HEK293T (cell line): ENCODE results near the gene LPIN2.
"Not testable (repeated sequence)": the region's sequence is repeated elsewhere in the genome, so short reads cannot be mapped to it uniquely, and the experiment has no call there.

Source experiments
- CTCF ChIA-PET: fragments of 350-600 bp; formaldehyde crosslinking; extraction: SDS; loops from one replicate; lab custom pipeline; 2021; ENCODE audit warnings: antibody characterized with exemption, inconsistent platforms; lab: Yijun Ruan, JAX
- POLR2A ChIA-PET: fragments of 350-600 bp; formaldehyde crosslinking; extraction: SDS; loops from one replicate; lab custom pipeline; 2020; ENCODE audit warnings: antibody characterized with exemption, inconsistent platforms; lab: Yijun Ruan, JAX
- DNase-seq: peaks from one replicate; pipeline ENCODE4 v3.0.0; 2012; ENCODE audit warnings: mixed read lengths; ENCODE audit errors: extremely low spot score
- ARNT ChIP-seq: fragments of 450-650 bp; IDR thresholded peaks from 2 replicates; pipeline ENCODE4 v1.6.1; 2017; ENCODE audit warnings: mild to moderate bottlenecking
- BHLHE40 ChIP-seq: fragments of 450-650 bp; IDR thresholded peaks from 2 replicates; pipeline ENCODE4 v1.6.1; 2016; ENCODE audit warnings: mild to moderate bottlenecking, moderate library complexity, borderline replicate concordance
- CTBP1 ChIP-seq: fragments of 450-650 bp; IDR thresholded peaks from 2 replicates; pipeline ENCODE4 v1.6.1; 2016; ENCODE audit warnings: borderline replicate concordance
- ELF4 ChIP-seq: fragments of 450-650 bp; IDR thresholded peaks from 2 replicates; pipeline ENCODE4 v1.6.1; 2017; ENCODE audit warnings: antibody characterized with exemption
- FOXA1 ChIP-seq: fragments of 450-650 bp; IDR thresholded peaks from 2 replicates; pipeline ENCODE4 v1.6.1; 2016; ENCODE audit warnings: mild to moderate bottlenecking
- FOXK2 ChIP-seq: fragments of 450-650 bp; IDR thresholded peaks from 2 replicates; pipeline ENCODE4 v1.6.1; 2016; ENCODE audit warnings: mild to moderate bottlenecking
- FOXM1 ChIP-seq: fragments of 450-650 bp; IDR thresholded peaks from 2 replicates; pipeline ENCODE4 v1.6.1; 2017; ENCODE audit warnings: mild to moderate bottlenecking, borderline replicate concordance
- HDGF ChIP-seq: fragments of 450-650 bp; IDR thresholded peaks from 2 replicates; pipeline ENCODE4 v1.6.1; 2017; ENCODE audit warnings: antibody characterized with exemption, borderline replicate concordance
- L3MBTL2 ChIP-seq: fragments of 450-650 bp; conservative IDR thresholded peaks from 2 replicates; pipeline ENCODE4 v1.6.1; 2016; ENCODE audit warnings: mild to moderate bottlenecking
- LEF1 ChIP-seq: fragments of 450-650 bp; IDR thresholded peaks from 2 replicates; pipeline ENCODE4 v1.6.1; 2017; ENCODE audit warnings: mild to moderate bottlenecking, borderline replicate concordance
- NFRKB ChIP-seq: fragments of 450-650 bp; IDR thresholded peaks from 2 replicates; pipeline ENCODE4 v1.6.1; 2016; ENCODE audit warnings: mild to moderate bottlenecking, moderate library complexity
- SP1 ChIP-seq: fragments of 450-650 bp; IDR thresholded peaks from 2 replicates; pipeline ENCODE4 v1.6.1; 2017
- SUZ12 ChIP-seq: fragments of 450-650 bp; IDR thresholded peaks from 2 replicates; pipeline ENCODE4 v1.6.1; 2016; ENCODE audit warnings: mild to moderate bottlenecking
- TARDBP ChIP-seq: fragments of 450-650 bp; IDR thresholded peaks from 2 replicates; pipeline ENCODE4 v1.6.1; 2016
- ZNF384 ChIP-seq: fragments of 450-650 bp; IDR thresholded peaks from 2 replicates; pipeline ENCODE4 v1.6.1; 2016
- TF ChIP-seq, protein P1 (sequence below): fragments of 450-650 bp; IDR thresholded peaks from 2 replicates; pipeline ENCODE4 v1.6.1; 2016

The LPIN2 gene

DNA sequence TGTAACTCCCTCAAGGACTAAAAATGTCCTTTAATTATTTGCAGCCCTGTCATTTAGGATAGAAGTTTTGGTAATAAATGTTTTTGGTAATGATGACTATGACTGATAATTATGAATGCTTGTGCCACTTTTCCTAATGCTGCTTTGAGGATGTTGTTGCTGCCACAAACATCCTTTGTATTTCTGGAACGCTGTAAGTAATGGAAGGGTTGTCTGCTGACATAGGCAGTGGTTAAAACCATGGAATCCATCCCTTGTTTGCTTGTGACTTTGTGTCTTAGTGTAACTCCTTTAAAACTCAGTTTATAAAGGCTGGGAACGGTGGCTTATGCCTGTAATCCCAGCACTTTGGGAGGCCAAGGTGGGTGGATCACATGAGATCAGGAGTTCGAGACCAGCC lies 19.8 kb upstream of the LPIN2 start:
- TF ChIP-seq BHLHE40 = no peak
- no peak for TF ChIP-seq FOXM1
- TF ChIP-seq, protein P1, sequence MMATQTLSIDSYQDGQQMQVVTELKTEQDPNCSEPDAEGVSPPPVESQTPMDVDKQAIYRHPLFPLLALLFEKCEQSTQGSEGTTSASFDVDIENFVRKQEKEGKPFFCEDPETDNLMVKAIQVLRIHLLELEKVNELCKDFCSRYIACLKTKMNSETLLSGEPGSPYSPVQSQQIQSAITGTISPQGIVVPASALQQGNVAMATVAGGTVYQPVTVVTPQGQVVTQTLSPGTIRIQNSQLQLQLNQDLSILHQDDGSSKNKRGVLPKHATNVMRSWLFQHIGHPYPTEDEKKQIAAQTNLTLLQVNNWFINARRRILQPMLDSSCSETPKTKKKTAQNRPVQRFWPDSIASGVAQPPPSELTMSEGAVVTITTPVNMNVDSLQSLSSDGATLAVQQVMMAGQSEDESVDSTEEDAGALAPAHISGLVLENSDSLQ = no peak
- TF ChIP-seq ELF4 = no peak
- no peak for TF ChIP-seq FOXK2
- TF ChIP-seq SP1 = no peak
- no peak for TF ChIP-seq TARDBP
- no peak for TF ChIP-seq NFRKB
- no peak for TF ChIP-seq SUZ12
- no peak for DNase-seq
- CTCF ChIA-PET = no interaction called here
- POLR2A ChIA-PET = no interaction called here

DNA sequence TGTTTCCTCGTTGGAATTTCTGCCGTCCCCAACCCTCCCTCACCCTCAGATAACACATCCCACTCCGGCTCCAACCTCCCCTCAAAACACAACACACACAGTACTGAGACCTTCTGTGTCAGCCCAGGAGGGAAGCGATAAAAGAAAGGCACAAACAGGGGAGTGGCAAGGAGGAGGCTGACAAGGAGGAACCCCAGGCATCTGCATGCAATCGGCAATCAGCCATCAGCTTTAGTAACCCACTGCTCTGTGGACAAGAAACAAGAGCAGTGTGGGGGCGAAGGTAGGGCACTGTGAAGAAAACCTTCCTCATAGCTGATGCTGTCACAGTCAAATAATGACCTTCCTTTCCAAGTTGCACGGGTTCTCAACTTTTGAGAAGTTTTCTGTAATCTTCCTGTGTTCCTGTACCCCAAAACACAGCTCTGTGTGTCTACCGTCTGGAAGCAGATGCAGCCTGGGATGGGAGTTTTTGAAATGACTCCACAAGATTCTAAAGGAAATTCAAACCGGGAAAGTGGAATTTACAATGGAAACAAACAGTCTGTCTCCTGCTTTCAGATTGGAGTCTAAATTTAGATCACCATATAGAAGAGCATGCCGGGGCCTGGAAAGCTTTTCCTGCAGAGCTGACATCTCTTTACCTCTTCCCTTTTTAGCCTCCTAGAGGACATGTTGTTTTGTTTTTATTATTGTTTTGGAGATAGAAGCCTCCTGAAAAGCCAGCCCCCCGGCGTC lies 16.4 kb upstream of the LPIN2 start:
- ChIA-PET POLR2A (no interaction called here), CTCF (no interaction called here)
- TF ChIP-seq ELF4 (no peak), SUZ12 (no peak), FOXM1 (no peak), LEF1 (no peak), HDGF (no peak), ZNF384 (no peak), NFRKB (no peak), CTBP1 (no peak), BHLHE40 (no peak), ARNT (no peak), FOXA1 (no peak), FOXK2 (no peak), TARDBP (no peak), L3MBTL2 (no peak), SP1 (no peak)
- TF ChIP-seq, protein P1 = no peak
- DNase-seq = no peak

DNA sequence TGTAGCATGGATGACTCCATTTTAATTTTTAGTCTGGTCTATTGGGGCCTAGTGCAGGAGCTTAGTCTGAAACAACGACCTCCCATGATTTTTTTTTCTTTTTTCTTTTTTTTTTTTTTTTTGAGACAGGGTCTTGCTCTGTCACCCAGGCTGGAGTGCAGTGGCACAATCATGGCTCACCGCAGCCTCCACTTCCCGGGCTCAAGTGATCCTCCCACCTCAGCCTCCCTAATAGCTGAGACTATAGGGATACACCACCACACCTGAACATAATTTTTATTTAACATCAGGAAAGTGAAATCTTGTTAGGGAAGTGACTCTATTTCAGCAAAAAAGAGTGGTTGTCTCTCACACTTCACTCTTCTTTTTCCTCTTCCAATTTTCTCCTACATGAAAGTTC lies 15.2 kb upstream of the LPIN2 start:
- POLR2A ChIA-PET, DNase-seq, CTCF ChIA-PET: not testable (repeated sequence)

DNA sequence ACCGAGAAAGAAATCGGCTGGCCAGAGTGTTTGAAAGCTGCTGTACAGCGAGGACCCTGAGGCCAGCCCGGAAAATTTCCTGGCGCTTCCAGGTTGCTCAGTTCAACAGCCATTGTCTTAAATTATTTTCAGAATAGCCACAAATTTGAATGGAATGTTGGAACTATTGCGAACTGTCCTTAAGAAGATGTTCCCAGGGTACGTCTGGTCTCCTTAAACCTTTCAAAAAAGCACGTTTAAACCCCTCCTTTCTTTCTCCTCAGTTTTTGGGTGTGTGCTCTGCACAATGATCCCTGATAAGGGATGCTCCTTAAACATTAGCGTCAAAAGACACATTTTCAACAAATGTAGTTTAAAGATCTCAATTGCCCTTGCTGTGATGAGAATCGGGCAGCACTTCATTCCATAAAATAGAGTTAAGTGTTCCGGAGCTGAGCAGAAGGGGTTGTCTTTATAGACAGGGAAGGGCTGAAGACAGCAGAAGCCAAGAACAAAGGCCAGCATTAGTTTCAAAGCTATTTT lies 14.5 kb upstream of the LPIN2 start:
- no peak for DNase-seq
- ChIA-PET CTCF (no interaction called here), POLR2A (no interaction called here)
- TF ChIP-seq FOXA1 (no peak), L3MBTL2 (no peak), CTBP1 (no peak), ELF4 (no peak), SP1 (no peak), NFRKB (no peak), HDGF (no peak), FOXK2 (no peak), TARDBP (no peak), LEF1 (no peak), FOXM1 (no peak), ARNT (no peak), SUZ12 (no peak), ZNF384 (no peak), BHLHE40 (no peak)
- TF ChIP-seq, protein P1 = no peak

DNA sequence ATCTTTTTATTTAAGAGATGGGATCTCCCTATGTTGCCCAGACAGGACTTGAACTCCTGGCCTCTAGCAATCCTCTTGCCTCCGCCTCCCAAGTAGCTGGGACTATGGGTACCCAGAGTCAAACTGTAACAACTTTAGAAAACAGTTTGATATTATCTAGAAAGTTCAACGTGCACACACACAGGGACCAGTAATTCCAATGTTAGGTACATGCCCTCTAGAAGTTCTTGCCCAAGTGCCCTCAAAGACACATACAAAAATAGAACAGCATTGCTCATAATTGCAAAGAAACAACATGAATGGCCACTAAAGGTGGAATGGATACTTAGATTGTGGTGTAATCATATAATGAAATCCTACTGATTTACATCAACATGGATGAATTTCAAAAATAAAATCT lies 12.6 kb upstream of the LPIN2 start:
- CTCF ChIA-PET = no interaction called here

DNA sequence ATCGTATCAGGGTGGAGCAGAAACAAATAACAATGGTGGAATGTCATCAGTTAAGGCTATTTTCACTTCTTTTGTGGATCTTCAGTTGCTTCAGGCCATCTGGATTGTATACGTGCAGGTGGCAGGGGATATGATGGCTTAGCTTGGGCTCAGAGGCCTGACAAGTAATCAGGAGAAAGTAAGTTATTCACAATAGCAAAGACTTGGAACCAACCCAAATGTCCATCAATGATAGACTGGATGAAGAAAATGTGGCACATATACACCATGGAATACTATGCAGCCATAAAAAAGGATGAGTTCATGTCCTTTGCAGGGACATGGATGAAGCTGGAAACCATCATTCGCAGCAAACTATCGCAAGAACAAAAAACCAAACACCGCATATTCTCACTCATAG lies 10.7 kb upstream of the LPIN2 start:
- DNase-seq, POLR2A ChIA-PET, CTCF ChIA-PET: not testable (repeated sequence)

More for the DNA sequence above, 12.6 kb upstream of the LPIN2 start:
- POLR2A ChIA-PET = no interaction called here
- TF ChIP-seq L3MBTL2 (no peak), FOXM1 (no peak), ARNT (no peak), ELF4 (no peak), BHLHE40 (no peak), CTBP1 (no peak), ZNF384 (no peak)
- TF ChIP-seq, protein P1 = no peak
- DNase-seq = no peak
